Large intestine (tissue), 3 donors: ENCODE results near the gene RAPGEF6. TPM values are rescaled to one million over a fixed set of nuclear protein-coding genes. Genes with fewer than 3 reads are reported as not detected.

Experiments
- DNase-seq, 2 donors: peaks; one replicate each; pipeline versions ENCODE4 v3.0.0 to v3.0.0-alpha.2; 2013
- H3K27ac ChIP-seq: one replicate; pipeline ENCODE4 v1.5.1; 2013; ENCODE audit warnings: low read length
- H3K27me3 ChIP-seq: 2 replicates; pipeline ENCODE4 v1.6.1; 2013; ENCODE audit warnings: low read length; ENCODE audit not compliant: control insufficient read depth, insufficient read depth
- H3K36me3 ChIP-seq: 2 replicates; pipeline ENCODE4 v1.6.1; 2013; ENCODE audit warnings: low read length; ENCODE audit not compliant: control insufficient read depth, insufficient read depth
- H3K4me1 ChIP-seq: one replicate; pipeline ENCODE4 v1.6.1; 2013; ENCODE audit warnings: low read length; ENCODE audit not compliant: control insufficient read depth, insufficient read depth
- H3K4me3 ChIP-seq: one replicate; pipeline ENCODE4 v1.5.1; 2013; ENCODE audit warnings: low read length
- H3K9me3 ChIP-seq: one replicate; pipeline ENCODE4 v1.6.1; 2013; ENCODE audit warnings: mild to moderate bottlenecking, low read depth, low read length, moderate library complexity; ENCODE audit not compliant: control insufficient read depth
- WGBS: methylation state at CpG from one replicate; pipeline ENCODE4 v1.1.5; 2013; ENCODE audit warnings: low lambda C conversion rate; ENCODE audit not compliant: insufficient coverage; 5-methylcytosine and 5-hydroxymethylcytosine counted together
- polyA plus RNA-seq: library from polyadenylated mRNA; unstranded; fragments of 120-200 nt; gene quantifications from one replicate; pipeline ENCODE4 v1.2.1, GENCODE V29; 2013

Gene RAPGEF6
- polyA plus RNA-seq, 1 donor: 11.2 TPM

DNA sequence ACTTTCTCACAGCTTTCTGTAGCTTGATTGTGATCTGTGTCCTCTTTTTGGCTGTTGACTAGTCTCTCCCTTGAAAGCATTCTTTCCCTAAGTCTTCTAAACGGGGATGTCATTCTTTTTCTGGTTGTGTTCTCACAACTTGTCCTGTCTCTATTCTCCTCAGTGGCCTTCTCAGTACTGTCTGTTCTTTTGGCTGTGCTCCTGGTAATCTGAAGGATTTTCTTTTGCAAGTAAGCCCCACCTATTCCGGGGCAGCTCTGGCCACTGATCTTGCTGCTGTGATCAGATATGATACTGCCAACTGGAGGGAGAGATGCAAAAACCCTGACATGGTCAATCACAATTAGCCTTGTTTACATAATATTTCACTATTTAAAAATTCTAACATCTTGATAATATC is 198.9 kb downstream of the RAPGEF6 start:
- Histone ChIP-seq H3K4me1 (no peaks in the 10 kb centered on the region), H3K4me3 (no peak overlapping the region), H3K27me3 (no peaks in the 10 kb centered on the region), H3K9me3 (no peaks in the 10 kb centered on the region), H3K36me3 (peaks cover 42% of the 10 kb centered on the region), H3K27ac (no peak overlapping the region)
- no peak for DNase-seq
- 60% methylated on average over 1 of the region's 2 CpGs for WGBS

DNA sequence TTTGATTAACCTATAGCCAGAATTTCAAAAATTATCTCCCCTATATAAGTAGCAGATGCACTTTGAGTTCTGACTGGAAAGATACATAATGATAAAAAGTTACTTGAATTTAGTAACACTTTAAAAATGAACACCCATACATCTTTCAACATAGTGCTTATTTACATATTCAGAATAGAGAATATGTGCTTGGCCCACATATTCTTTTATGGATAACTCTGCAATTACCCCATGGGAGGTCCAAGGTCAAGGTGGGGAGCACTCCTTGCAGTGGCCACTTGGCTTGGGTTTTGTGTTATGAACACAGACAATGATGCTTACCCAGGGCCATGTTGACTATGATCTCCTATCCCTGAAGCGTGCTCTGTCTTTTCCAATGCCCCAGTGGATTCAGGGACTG is 201.9 kb downstream of the RAPGEF6 start:
- Histone ChIP-seq H3K36me3 (peaks cover 44% of the 10 kb centered on the region), H3K4me1 (no peaks in the 10 kb centered on the region), H3K4me3 (no peak overlapping the region), H3K27ac (no peak overlapping the region), H3K27me3 (no peaks in the 10 kb centered on the region), H3K9me3 (no peaks in the 10 kb centered on the region)
- WGBS: no CpG with 5 or more reads among the region's 1 CpG
- DNase-seq: no peak

DNA sequence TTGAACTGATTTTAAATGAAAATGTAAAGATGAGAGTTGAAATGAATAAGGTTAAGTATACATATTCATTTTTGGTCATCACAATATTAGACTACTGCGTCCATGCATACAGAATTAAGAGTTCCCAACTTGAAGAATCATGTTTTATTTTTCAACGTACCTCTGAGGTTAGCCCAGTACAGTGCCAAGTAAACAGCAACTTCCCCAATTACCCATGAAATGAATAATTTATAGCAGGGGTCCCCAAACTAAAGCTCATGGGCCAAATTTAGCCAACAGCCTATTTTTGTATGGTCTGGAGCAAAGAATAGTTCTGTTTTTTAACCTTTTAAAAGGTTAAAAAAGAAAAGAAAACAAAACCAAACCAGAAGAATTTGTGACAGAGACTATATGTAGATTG is 203.2 kb downstream of the RAPGEF6 start:
- no peak for DNase-seq
- H3K36me3 ChIP-seq: peaks cover 47% of the 10 kb centered on the region
- no peaks in the 10 kb centered on the region for H3K4me1 ChIP-seq
- WGBS: 100% methylated on average over 2 of the region's 2 CpGs
- no peak overlapping the region for H3K4me3 ChIP-seq
- H3K9me3 ChIP-seq: no peaks in the 10 kb centered on the region
- H3K27me3 ChIP-seq: no peaks in the 10 kb centered on the region
- H3K27ac ChIP-seq: no peak overlapping the region

DNA sequence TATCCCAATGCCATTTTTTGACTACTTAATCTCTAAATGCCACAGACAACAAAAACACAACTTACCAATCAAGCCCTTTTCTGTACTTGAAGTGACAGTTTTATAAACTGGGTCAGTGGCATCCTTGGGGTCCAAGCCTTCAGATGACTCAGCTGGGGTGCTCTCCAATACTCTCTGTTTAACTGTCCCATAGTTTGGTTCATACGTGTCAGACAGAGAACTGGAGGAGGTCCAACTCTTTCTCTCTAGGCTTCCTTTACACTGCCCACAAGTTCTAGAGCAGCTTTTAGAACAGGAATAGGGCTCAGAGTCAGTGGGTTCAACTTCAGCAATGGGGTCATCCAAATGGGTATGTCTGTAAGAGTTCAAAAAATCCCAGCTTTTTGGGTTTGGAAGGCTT is 204.2 kb downstream of the RAPGEF6 start:
- H3K4me1 ChIP-seq: no peaks in the 10 kb centered on the region
- peaks cover 48% of the 10 kb centered on the region for H3K36me3 ChIP-seq
- no CpG with 5 or more reads among the region's 1 CpG for WGBS
- no peaks in the 10 kb centered on the region for H3K9me3 ChIP-seq
- H3K4me3 ChIP-seq: no peak overlapping the region
- no peaks in the 10 kb centered on the region for H3K27me3 ChIP-seq
- no peak overlapping the region for H3K27ac ChIP-seq
- no peak for DNase-seq

DNA sequence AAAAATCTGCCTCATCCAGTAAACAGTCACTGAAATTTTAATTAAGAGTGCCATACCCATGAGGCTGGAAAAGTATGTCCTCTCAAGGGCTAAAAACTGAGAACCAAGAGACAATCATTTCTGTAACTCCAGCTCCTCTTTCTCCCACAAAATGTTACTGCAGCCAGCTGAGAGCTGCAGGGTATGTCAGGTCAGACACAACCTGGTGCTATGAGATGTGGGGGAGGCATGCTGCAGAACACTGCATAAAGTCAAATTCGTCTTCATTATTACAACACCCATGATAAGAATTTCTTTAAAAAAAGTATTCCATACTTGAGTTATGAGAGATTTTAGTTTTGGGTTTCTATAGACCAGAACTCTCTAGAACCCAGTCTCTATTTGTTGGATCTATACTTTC is 209.0 kb downstream of the RAPGEF6 start:
- Histone ChIP-seq H3K9me3 (no peaks in the 10 kb centered on the region), H3K27me3 (no peaks in the 10 kb centered on the region), H3K4me3 (no peak overlapping the region), H3K4me1 (no peaks in the 10 kb centered on the region), H3K36me3 (peaks cover 43% of the 10 kb centered on the region), H3K27ac (no peak overlapping the region)
- WGBS: no CpG with 5 or more reads among the region's 1 CpG
- no peak for DNase-seq

DNA sequence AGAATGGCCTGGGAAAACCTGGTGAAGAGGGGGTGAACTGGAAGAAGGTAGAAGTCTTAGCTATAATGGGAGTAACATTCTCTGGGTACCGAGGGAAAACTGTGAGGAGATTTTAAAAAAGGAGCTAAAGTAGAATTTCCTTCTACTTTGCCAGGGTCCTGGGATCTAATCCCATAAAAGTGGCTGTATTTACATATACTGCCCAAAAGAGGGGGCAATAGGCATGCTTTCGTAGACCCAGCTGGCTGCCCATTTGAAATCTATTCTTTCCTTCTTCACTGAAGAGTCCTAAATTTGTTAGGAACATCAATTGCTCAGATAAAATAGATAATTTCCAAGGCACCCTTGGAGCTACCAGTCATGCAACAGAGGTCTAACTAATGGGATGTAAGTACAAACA is 212.0 kb downstream of the RAPGEF6 start:
- no CpG with 5 or more reads among the region's 2 CpGs for WGBS
- peaks cover 24% of the 10 kb centered on the region for H3K36me3 ChIP-seq
- no peaks in the 10 kb centered on the region for H3K9me3 ChIP-seq
- H3K4me1 ChIP-seq: no peaks in the 10 kb centered on the region
- H3K4me3 ChIP-seq: no peak overlapping the region
- H3K27me3 ChIP-seq: no peaks in the 10 kb centered on the region
- no peak for DNase-seq
- H3K27ac ChIP-seq: no peak overlapping the region

DNA sequence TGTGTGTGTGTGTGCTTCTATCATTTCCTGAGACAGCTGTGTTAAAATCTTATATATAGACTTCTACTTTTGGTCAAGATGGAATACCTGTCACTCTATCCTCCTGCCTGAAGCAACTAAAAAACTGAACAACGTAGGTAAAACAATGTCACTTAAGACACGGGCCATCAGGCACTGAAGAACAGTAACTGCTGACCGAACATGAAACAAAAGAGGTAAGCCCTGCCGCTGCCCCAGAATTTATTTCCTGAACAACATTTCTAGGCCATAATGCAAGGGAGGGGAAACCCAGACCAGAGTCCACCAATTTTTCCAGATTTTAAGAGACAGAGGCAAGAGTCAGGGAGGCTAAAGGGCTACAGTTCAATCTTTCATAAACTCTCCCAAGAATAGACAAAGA is 215.2 kb downstream of the RAPGEF6 start:
- Histone ChIP-seq H3K27ac (no peak overlapping the region), H3K4me3 (no peak overlapping the region)
- WGBS: no CpG with 5 or more reads among the region's 4 CpGs

DNA sequence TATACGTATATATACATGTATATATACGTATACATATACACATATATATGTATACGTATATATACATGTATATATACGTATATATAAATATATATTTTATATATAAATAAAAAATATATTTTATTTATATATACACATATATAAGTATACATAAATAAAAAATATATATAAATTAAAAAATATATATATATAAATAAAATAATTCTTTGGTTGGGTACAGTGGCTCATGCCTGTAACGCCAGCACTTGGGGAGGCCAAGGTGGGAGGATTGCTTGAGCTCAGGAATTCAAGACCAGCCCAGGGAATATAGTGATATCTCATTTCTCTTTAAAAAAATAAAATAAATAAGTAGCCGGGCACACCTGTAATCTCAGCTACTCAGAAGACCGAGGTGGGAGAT is 216.2 kb downstream of the RAPGEF6 start:
- 80% methylated on average over 1 of the region's 7 CpGs for WGBS
- Histone ChIP-seq H3K27me3 (no peaks in the 10 kb centered on the region), H3K9me3 (no peaks in the 10 kb centered on the region), H3K4me3 (no peak overlapping the region), H3K36me3 (peaks cover 11% of the 10 kb centered on the region), H3K27ac (no peak overlapping the region), H3K4me1 (no peaks in the 10 kb centered on the region)
- DNase-seq: no peak

More for the DNA sequence above, 215.2 kb downstream of the RAPGEF6 start:
- H3K27me3 ChIP-seq: no peaks in the 10 kb centered on the region
- DNase-seq: no peak
- H3K4me1 ChIP-seq: no peaks in the 10 kb centered on the region
- peaks cover 11% of the 10 kb centered on the region for H3K36me3 ChIP-seq
- no peaks in the 10 kb centered on the region for H3K9me3 ChIP-seq

DNA sequence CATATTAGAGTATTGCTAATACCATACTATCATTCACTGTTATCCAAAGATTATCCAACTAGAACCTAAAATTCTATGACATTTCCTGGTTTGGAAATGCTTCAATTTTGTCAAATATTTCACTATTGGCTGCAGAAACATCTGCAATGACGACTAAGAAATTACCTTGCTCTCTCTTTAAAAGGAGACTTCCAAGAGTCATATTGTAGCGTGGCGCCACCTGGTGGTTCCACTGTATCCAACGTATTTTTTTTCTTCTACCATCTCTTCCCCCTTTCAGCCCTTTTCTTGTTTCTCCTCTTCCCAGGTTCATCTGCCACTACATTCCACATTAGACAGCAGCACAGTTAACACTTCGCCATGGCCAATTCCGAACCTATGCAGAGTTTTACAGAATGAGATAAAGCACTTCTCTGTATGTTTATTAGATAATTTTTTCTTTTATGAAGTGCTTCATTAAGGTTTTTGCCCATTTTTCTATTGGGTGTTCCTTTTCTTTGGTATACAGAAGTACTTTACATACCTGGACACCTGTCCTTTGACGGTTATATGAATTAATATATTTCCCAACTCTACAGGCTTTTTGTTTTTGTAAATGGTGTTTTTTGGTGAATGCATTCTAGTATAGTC is 217.7 kb downstream of the RAPGEF6 start:
- DNase-seq: peak; percentile 40 to 53
- Histone ChIP-seq H3K9me3 (no peaks in the 10 kb centered on the region), H3K4me1 (no peaks in the 10 kb centered on the region), H3K4me3 (no peak overlapping the region), H3K27ac (no peak overlapping the region), H3K36me3 (peaks cover 4% of the 10 kb centered on the region), H3K27me3 (no peaks in the 10 kb centered on the region)
- 17% methylated on average over 5 of the region's 7 CpGs for WGBS

DNA sequence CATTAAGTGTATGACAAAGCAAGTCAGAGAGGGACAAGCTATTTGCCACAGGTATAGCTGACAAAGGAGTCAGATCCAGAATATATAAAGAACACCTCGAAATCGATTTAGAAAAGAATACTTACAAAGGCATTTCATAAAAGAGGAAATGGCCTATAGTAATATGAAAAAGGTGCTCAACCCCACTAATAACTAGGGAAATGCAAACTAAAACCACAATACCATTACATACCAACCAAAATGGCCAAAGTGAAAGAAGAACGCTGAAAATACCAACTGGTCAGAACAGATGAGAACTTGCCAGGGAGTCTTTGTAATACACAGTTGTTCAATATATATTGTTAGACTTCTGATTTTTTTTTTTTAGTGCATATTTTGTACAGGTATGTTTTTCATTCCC is 218.3 kb downstream of the RAPGEF6 start:
- no peak overlapping the region for H3K4me3 ChIP-seq
- no peaks in the 10 kb centered on the region for H3K9me3 ChIP-seq
- no peaks in the 10 kb centered on the region for H3K27me3 ChIP-seq
- 71% methylated on average over 1 of the region's 3 CpGs for WGBS
- no peak overlapping the region for H3K27ac ChIP-seq
- DNase-seq: no peak
- no peaks in the 10 kb centered on the region for H3K4me1 ChIP-seq
- H3K36me3 ChIP-seq: peaks cover 2% of the 10 kb centered on the region
